ENCODE measurements around the gene COA3. TPM values are rescaled to one million over a fixed set of nuclear protein-coding genes. Genes with fewer than 3 reads are reported as not detected.

COA3 gene
- total RNA-seq, 1 donor from 2014 or later: 39.5 TPM

- Mint-ChIP-seq H3K36me3 (ENCODE audit: low read depth) (peaks cover 7% of the 10 kb centered on the region), H3K4me1 (ENCODE audit: low read depth) (peaks cover 20% of the 10 kb centered on the region), H3K4me3 (ENCODE audit: unreplicated experiment) (peak overlapping the region; percentile 47), H3K9me3 (ENCODE audit: low read depth) (no peaks in the 10 kb centered on the region), H3K27me3 (ENCODE audit: low read depth) (peaks cover 8% of the 10 kb centered on the region), H3K27ac (ENCODE audit: unreplicated experiment) (no peak overlapping the region)
- no peak for DNase-seq (ENCODE audit: low spot score)
- no peak for TF ChIP-seq CTCF (IDR thresholded peaks at IDR 0.05)
These were observed 17.5 kb downstream of the COA3 start for GRCh38 chr17:42780851-42781638.

DNA sequence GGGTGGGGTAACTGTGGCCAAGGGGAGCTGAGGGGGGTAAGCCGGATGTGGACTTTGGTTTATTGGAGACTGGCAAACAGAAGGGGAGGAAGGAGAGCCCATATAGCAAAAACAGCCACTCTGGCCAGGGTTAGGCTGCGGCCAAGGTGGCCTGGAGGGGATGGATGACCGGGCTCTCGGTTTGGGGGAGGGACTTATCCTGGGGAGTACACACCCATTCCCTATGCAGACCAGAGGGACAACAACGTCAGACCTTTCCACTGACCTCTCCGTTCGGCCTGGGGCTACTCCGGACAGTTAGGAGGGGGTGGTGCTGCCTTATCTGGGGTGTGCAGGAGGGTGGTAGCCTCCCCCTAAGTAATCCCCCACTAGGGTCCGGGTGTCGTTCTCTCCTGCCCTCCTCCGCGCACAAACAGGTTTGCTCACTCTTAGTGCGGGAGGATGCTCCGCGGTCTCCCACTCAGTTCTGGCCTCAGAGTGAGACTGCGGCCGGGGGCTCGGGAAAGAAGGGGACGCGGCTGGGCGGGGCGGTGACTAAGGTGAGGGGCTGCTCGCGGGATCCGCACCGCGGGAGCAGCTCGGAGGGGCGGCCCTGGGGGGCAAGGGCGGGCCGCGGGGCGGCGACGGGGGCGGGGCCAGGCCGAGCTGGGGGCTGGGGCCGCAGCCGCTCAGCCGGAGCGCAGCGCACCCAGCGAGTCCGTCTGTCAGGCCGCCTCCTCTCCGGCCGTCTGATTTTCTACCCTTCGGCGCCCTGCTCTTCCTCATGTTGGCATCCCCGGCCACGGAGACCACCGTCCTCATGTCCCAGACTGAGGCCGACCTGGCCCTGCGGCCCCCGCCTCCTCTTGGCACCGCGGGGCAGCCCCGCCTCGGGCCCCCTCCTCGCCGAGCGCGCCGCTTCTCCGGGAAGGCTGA lies 18.3 kb downstream of the COA3 start, which contains the start of gene WNK4:
TSS of gene WNK4 (plus strand) at position 675 of the 915 bp plus-strand sequence. CDS start at position 764, 89 bp downstream.
- peaks cover 7% of the 10 kb centered on the region for H3K36me3 Mint-ChIP-seq (ENCODE audit: low read depth)
- H3K27ac Mint-ChIP-seq (ENCODE audit: unreplicated experiment): peak within 1 kb of the TSS; percentile 2
- peaks cover 5% of the 10 kb centered on the region for H3K27me3 Mint-ChIP-seq (ENCODE audit: low read depth)
- TF ChIP-seq CTCF (IDR thresholded peaks at IDR 0.05): no peak
- DNase-seq (ENCODE audit: low spot score): no peak
- no peaks in the 10 kb centered on the region for H3K9me3 Mint-ChIP-seq (ENCODE audit: low read depth)
- H3K4me3 Mint-ChIP-seq (ENCODE audit: unreplicated experiment): peak within 1 kb of the TSS; percentile 53
- H3K4me1 Mint-ChIP-seq (ENCODE audit: low read depth): peaks cover 26% of the 10 kb centered on the region

DNA sequence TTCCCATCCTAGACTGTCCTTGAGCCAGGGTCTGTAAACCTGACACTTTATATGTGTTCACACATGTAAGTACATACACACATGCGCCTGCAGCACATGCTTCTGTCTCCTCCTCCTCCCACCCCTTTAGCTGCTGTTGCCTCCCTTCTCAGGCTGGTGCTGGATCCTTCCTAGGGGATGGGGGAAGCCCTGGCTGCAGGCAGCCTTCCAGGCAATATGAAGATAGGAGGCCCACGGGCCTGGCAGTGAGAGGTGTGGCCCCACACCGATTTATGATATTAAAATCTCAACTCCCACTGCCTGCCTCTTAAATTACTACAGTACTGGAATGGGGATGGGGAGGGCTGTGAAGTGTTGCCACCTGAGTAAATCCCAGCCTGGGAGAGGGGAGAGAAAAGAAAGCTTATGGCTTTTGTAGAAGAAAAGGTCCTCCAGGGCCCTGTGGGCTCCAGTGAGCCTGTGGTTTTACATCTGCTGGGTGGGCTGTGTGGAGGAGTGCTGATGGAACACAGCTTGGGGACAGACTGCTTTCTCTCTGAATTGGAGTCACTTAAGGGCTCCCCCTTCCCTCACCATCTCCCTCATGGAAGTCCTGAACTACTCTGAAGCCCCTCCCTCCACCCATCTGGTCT lies 19.1 kb downstream of the COA3 start:
- Mint-ChIP-seq H3K9me3 (ENCODE audit: low read depth) (no peaks in the 10 kb centered on the region), H3K36me3 (ENCODE audit: low read depth) (peaks cover 7% of the 10 kb centered on the region), H3K4me3 (ENCODE audit: unreplicated experiment) (peak overlapping the region; percentile 53), H3K27ac (ENCODE audit: unreplicated experiment) (peak overlapping the region; percentile 2), H3K27me3 (ENCODE audit: low read depth) (peaks cover 5% of the 10 kb centered on the region), H3K4me1 (ENCODE audit: low read depth) (peaks cover 33% of the 10 kb centered on the region)
- no peak for TF ChIP-seq CTCF (IDR thresholded peaks at IDR 0.05)
- DNase-seq (ENCODE audit: low spot score): no peak

GRCh38 chr17:42778570-42778969 lies 19.9 kb downstream of the COA3 start:
- DNase-seq (ENCODE audit: low spot score): no peak
- Mint-ChIP-seq H3K4me1 (ENCODE audit: low read depth) (peaks cover 42% of the 10 kb centered on the region), H3K4me3 (ENCODE audit: unreplicated experiment) (no peak overlapping the region), H3K9me3 (ENCODE audit: low read depth) (no peaks in the 10 kb centered on the region), H3K27me3 (ENCODE audit: low read depth) (peaks cover 5% of the 10 kb centered on the region), H3K36me3 (ENCODE audit: low read depth) (peaks cover 7% of the 10 kb centered on the region), H3K27ac (ENCODE audit: unreplicated experiment) (no peak overlapping the region)
- TF ChIP-seq CTCF (IDR thresholded peaks at IDR 0.05): no peak
